WTC11 (cell line): ENCODE data around the gene ZFP42. TPM values are rescaled to one million over a fixed set of nuclear protein-coding genes. Genes with fewer than 3 reads are reported as not detected.

Source experiments
- total RNA-seq: library from RNA; stranded (reverse); gene quantifications from 3 replicates; pipeline ENCODE4 v1.2.3, GENCODE V29; 2021

The ZFP42 gene
- total RNA-seq, 1 experiment from 2014 or later = 128 TPM

Other genes starting within 250 kb of the ZFP42 start
- gene TRIML2, start 113.8 kb downstream of the ZFP42 start, total RNA-seq = 88.9 to 115 TPM (median 94.4 TPM) in 3 replicates
- gene TRIML1, start 143.7 kb downstream of the ZFP42 start, total RNA-seq = not detected in 3 replicates